Measurements from ENCODE around the gene SLC43A2. TPM values are rescaled to one million over a fixed set of nuclear protein-coding genes. Genes with fewer than 3 reads are reported as not detected.

The SLC43A2 gene
- total and polyA plus RNA-seq, 2 donors (not counting 3 experiments of a cell fraction or from before 2014, with no cell fraction given), result 41.7 to 52.0 TPM

- H3K27me3 ChIP-seq (ENCODE audit: control insufficient read depth in 2 of 2, insufficient read depth in 2 of 2, low read length in 2 of 2), result no peaks in the 10 kb centered on the region
- H3K4me3 ChIP-seq (replicated peaks in 1 of 3; ENCODE audit: insufficient read depth in 1 of 3, low read depth in 1 of 3, low read length in 3 of 3), result peak overlapping the region in 2 of 3 experiments; percentile 3 to 28
- POLR2A ChIA-PET, result interaction anchor here (0.6 to 2.1 kb wide), 4 partner anchors 23 to 159 kb away, joined by 4 to 10 read pairs (median 6); no protein-coding TSS in a partner anchor
- H3K9me1 ChIP-seq (replicated peaks; ENCODE audit: control insufficient read depth, extremely low read depth, insufficient read depth, low read length), result no peaks in the 10 kb centered on the region
- no peaks in the 10 kb centered on the region for H4K20me1 ChIP-seq (replicated peaks; ENCODE audit: control insufficient read depth, extremely low read depth, insufficient read depth, low read length)
- H3K4me1 ChIP-seq (ENCODE audit: control insufficient read depth, extremely low read depth, insufficient read depth, low read length), result peaks cover 44% of the 10 kb centered on the region
- peak; percentile 40 for DNase-seq (ENCODE audit: low read depth, low spot score)
- H3K27ac ChIP-seq (ENCODE audit: insufficient read depth, low read depth, low read length), result peak overlapping the region; percentile 13
- intact Hi-C loops (cut with micrococcal nuclease) (loop anchor here (1.0 to 2.0 kb wide), 4 partner anchors 36 to 390 kb away; partner anchors contain the start of genes INPP5K and PRPF8), dilution Hi-C loops (cut with MboI; ENCODE audit: extremely low pct_ligation_motif_present, low sequenced_read_pairs) (no loop called here)
- H3K9me3 ChIP-seq (replicated peaks; ENCODE audit: control insufficient read depth, insufficient read depth, low read length), result no peaks in the 10 kb centered on the region
- peak overlapping the region; percentile 76 for H2AFZ ChIP-seq (ENCODE audit: low read depth, low read length)
- BruUV-seq (replicated peaks), result no TSS peak
- H3K9ac ChIP-seq (replicated peaks; ENCODE audit: extremely low read depth, insufficient read depth, low read length), result no peak overlapping the region
- TF ChIP-seq FOS (IDR thresholded peaks at IDR 0.05; ENCODE audit: borderline replicate concordance, insufficient read depth, low read length), result no peak
- TF ChIP-seq, protein P1, sequence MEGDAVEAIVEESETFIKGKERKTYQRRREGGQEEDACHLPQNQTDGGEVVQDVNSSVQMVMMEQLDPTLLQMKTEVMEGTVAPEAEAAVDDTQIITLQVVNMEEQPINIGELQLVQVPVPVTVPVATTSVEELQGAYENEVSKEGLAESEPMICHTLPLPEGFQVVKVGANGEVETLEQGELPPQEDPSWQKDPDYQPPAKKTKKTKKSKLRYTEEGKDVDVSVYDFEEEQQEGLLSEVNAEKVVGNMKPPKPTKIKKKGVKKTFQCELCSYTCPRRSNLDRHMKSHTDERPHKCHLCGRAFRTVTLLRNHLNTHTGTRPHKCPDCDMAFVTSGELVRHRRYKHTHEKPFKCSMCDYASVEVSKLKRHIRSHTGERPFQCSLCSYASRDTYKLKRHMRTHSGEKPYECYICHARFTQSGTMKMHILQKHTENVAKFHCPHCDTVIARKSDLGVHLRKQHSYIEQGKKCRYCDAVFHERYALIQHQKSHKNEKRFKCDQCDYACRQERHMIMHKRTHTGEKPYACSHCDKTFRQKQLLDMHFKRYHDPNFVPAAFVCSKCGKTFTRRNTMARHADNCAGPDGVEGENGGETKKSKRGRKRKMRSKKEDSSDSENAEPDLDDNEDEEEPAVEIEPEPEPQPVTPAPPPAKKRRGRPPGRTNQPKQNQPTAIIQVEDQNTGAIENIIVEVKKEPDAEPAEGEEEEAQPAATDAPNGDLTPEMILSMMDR (IDR thresholded peaks at IDR 0.05; ENCODE audit: extremely low read depth in 1 of 2, insufficient read depth in 1 of 2, low read depth in 1 of 2, low read length in 2 of 2), result peak in 1 of 2 donors; percentile 46
- peak; percentile 57 for TF ChIP-seq POLR2AphosphoS5 (IDR thresholded peaks at IDR 0.05; ENCODE audit: insufficient read depth, low read depth, low read length)
- no peak for FAIRE-seq
- peaks cover 18 to 23% of the 10 kb centered on the region in 2 experiments for H3K36me3 ChIP-seq (ENCODE audit: control insufficient read depth in 2 of 2, extremely low read depth in 1 of 2, insufficient read depth in 2 of 2, low read length in 2 of 2)
- H3K4me2 ChIP-seq (ENCODE audit: insufficient read depth, low read length), result peak overlapping the region; percentile 11
- H3K79me2 ChIP-seq (ENCODE audit: control insufficient read depth, insufficient read depth, low read length), result peaks cover 14% of the 10 kb centered on the region
- CTCF ChIA-PET, result interaction anchor here (0.6 to 7.7 kb wide), 34 partner anchors 8 to 394 kb away, joined by 3 to 218 read pairs (median 4); partner anchors contain the start of genes INPP5K, PITPNA and SLC43A2
These were observed 19.7 kb upstream of the SLC43A2 start for GRCh38 chr17:1648173-1648962.

Data from endothelial cell of umbilical vein (primary cell).